Activated naive CD4-positive, alpha-beta T cell treated with anti-CD3 and anti-CD28 coated beads, Interleukin-2, amount 50 U/mL, for 72 hours (primary cell): ENCODE data around the gene CABLES1. TPM values are rescaled to one million over a fixed set of nuclear protein-coding genes. Genes with fewer than 3 reads are reported as not detected.

Experiments
- ATAC-seq, 2 donors: fragments of 150-1000 bp; cut with Tn5 transposase; 2 replicates each; pipeline ENCODE4 v1.10.0; 2021; ENCODE audit warnings: mild to moderate bottlenecking in 2 of 2, moderate library complexity in 2 of 2
- DNase-seq, 2 donors: peaks; one replicate each; pipeline ENCODE4 v3.0.0; 2021 to 2022; ENCODE audit warnings: low spot score in 2 of 2
- H3K27ac Mint-ChIP-seq, 2 donors: one replicate each; pipeline ENCODE4 v1.8.0; 2022; ENCODE audit warnings: mild to moderate bottlenecking in 2 of 2, mixed read lengths in 2 of 2
- H3K36me3 Mint-ChIP-seq, 2 donors: one replicate each; pipeline ENCODE4 v1.8.0; 2022; ENCODE audit warnings: mixed read lengths in 2 of 2
- H3K9me3 Mint-ChIP-seq, 2 donors: one replicate each; pipeline ENCODE4 v1.8.0; 2022; ENCODE audit warnings: mixed read lengths in 2 of 2
- total RNA-seq, 2 donors: library from RNA; stranded (reverse); gene quantifications; one replicate each; pipeline ENCODE4 v1.2.3, GENCODE V29; 2022

Gene CABLES1
- total RNA-seq, 2 donors from 2014 or later = 5.6 to 6.5 TPM

- DNase-seq = peak in 1 of 2 donors; percentile 19
- peak; percentile 24 to 59 for ATAC-seq
- Mint-ChIP-seq H3K9me3 (no peaks in the 10 kb centered on the region), H3K36me3 (peaks cover 0 to 7% of the 10 kb centered on the region in 2 donors), H3K27ac (peak overlapping the region in 1 of 2 donors; percentile 50)
Observed at GRCh38 chr18:23133860-23134779, 1.2 kb upstream of the CABLES1 start.

GRCh38 chr18:23135550-23136325 lies 453 bp downstream of the CABLES1 start:
- Mint-ChIP-seq H3K27ac (no peak overlapping the region), H3K36me3 (peaks cover 0 to 7% of the 10 kb centered on the region in 2 donors), H3K9me3 (no peaks in the 10 kb centered on the region)
- ATAC-seq = peak; percentile 51 to 60
- peak in 1 of 2 donors; percentile 28 for DNase-seq

- DNase-seq = peak in 1 of 2 donors; percentile 28
- no peaks in the 10 kb centered on the region for H3K9me3 Mint-ChIP-seq
- ATAC-seq = peak; percentile 29 to 33
- no peak overlapping the region for H3K27ac Mint-ChIP-seq
- peaks cover 0 to 7% of the 10 kb centered on the region in 2 donors for H3K36me3 Mint-ChIP-seq
Observed at GRCh38 chr18:23136326-23137096, 1.2 kb downstream of the CABLES1 start.

- no peak overlapping the region for H3K27ac Mint-ChIP-seq
- ATAC-seq (no peak), DNase-seq (no peak)
- no peaks in the 10 kb centered on the region for H3K9me3 Mint-ChIP-seq
- H3K36me3 Mint-ChIP-seq = peaks cover 0 to 7% of the 10 kb centered on the region in 2 donors
Observed at GRCh38 chr18:23137097-23137635, 1.9 kb downstream of the CABLES1 start.

- no peak for ATAC-seq
- Mint-ChIP-seq H3K27ac (no peak overlapping the region), H3K9me3 (no peaks in the 10 kb centered on the region), H3K36me3 (peaks cover 0 to 7% of the 10 kb centered on the region in 2 donors)
- DNase-seq = no peak
Observed at GRCh38 chr18:23137788-23138216, 2.5 kb downstream of the CABLES1 start.

GRCh38 chr18:23138471-23138870 lies 3.2 kb downstream of the CABLES1 start:
- no peak for ATAC-seq
- Mint-ChIP-seq H3K9me3 (no peaks in the 10 kb centered on the region), H3K36me3 (peaks cover 0 to 7% of the 10 kb centered on the region in 2 donors), H3K27ac (no peak overlapping the region)
- DNase-seq = no peak

GRCh38 chr18:23141104-23141999 lies 6.1 kb downstream of the CABLES1 start:
- no peak overlapping the region for H3K27ac Mint-ChIP-seq
- no peak for ATAC-seq
- no peak for DNase-seq
- H3K36me3 Mint-ChIP-seq = peaks cover 0 to 7% of the 10 kb centered on the region in 2 donors
- H3K9me3 Mint-ChIP-seq = no peaks in the 10 kb centered on the region

GRCh38 chr18:23142251-23142929 lies 7.1 kb downstream of the CABLES1 start:
- Mint-ChIP-seq H3K36me3 (no peaks in the 10 kb centered on the region), H3K27ac (peak overlapping the region in 1 of 2 donors; percentile 2), H3K9me3 (no peaks in the 10 kb centered on the region)
- ATAC-seq = peak; percentile 20 to 65
- DNase-seq = no peak

GRCh38 chr18:23143016-23143814 lies 7.9 kb downstream of the CABLES1 start:
- H3K36me3 Mint-ChIP-seq = no peaks in the 10 kb centered on the region
- H3K27ac Mint-ChIP-seq = no peak overlapping the region
- ATAC-seq (peak; percentile 45 to 60), DNase-seq (no peak)
- no peaks in the 10 kb centered on the region for H3K9me3 Mint-ChIP-seq

- no peaks in the 10 kb centered on the region for H3K9me3 Mint-ChIP-seq
- ATAC-seq = no peak
- peak overlapping the region in 1 of 2 donors; percentile 60 for H3K27ac Mint-ChIP-seq
- no peak for DNase-seq
- no peaks in the 10 kb centered on the region for H3K36me3 Mint-ChIP-seq
Observed at GRCh38 chr18:23143815-23144261, 8.6 kb downstream of the CABLES1 start.

- no peak for DNase-seq
- H3K9me3 Mint-ChIP-seq = no peaks in the 10 kb centered on the region
- ATAC-seq = no peak
- H3K36me3 Mint-ChIP-seq = no peaks in the 10 kb centered on the region
- no peak overlapping the region for H3K27ac Mint-ChIP-seq
Observed at GRCh38 chr18:23144640-23145039, 9.4 kb downstream of the CABLES1 start.

- DNase-seq (no peak), ATAC-seq (no peak)
- no peaks in the 10 kb centered on the region for H3K9me3 Mint-ChIP-seq
- no peak overlapping the region for H3K27ac Mint-ChIP-seq
- H3K36me3 Mint-ChIP-seq = no peaks in the 10 kb centered on the region
Observed at GRCh38 chr18:23145621-23146020, 10.3 kb downstream of the CABLES1 start.

GRCh38 chr18:23146861-23147469 lies 11.7 kb downstream of the CABLES1 start:
- no peaks in the 10 kb centered on the region for H3K36me3 Mint-ChIP-seq
- DNase-seq (no peak), ATAC-seq (no peak)
- no peaks in the 10 kb centered on the region for H3K9me3 Mint-ChIP-seq
- H3K27ac Mint-ChIP-seq = no peak overlapping the region

- no peak for DNase-seq
Observed at GRCh38 chr18:23148382-23148781, 13.1 kb downstream of the CABLES1 start.

More at GRCh38 chr18:23148382-23148781, 13.1 kb downstream of the CABLES1 start:
- H3K27ac Mint-ChIP-seq = peak overlapping the region in 1 of 2 donors; percentile 37
- no peaks in the 10 kb centered on the region for H3K9me3 Mint-ChIP-seq
- ATAC-seq = no peak
- H3K36me3 Mint-ChIP-seq = no peaks in the 10 kb centered on the region
